Measurements from ENCODE around the gene CLEC17A.
"Not testable (repeated sequence)": the region's sequence is repeated elsewhere in the genome, so short reads cannot be mapped to it uniquely, and the experiment has no call there.

CLEC17A gene

DNA sequence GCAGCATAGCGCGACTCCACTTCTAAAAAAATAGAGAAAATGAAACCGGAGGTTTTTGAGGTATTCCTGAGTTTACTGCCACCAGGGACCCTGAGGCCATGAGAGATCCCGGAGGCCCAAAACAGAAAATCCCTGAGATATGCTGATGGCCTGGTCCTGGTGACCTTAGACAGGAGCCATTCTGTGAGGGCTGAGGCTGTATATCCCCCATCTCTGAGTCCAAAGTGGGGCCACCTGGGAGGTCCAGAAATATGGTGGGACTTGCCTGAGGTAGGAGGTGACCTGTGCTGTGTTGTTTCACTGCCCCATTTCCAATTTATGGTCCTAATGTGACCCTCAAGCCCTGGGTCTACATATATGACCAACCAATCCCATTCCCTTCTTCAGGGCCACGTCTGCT is 1.5 kb downstream of the CLEC17A start:
- not testable (repeated sequence) for DNase-seq

DNA sequence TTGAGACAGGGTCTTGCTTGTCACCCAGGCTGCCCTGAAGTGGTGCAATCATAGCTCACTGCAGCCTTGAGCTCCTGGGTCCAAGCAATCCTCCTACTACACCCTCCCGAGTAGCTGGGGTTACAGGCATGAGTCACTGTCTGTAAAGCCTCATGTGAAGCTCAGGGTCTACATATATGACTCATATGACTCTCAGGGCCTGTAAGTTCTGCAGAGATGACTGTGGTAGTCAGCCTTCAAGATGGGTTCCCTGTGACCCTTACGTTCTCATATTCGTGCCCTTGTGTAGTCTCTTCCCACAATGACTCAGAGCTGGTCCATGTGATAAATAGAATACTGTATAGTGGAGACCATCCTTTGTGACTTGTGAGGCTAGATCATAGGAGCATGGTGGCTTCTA is 2.3 kb downstream of the CLEC17A start:
- DNase-seq: not testable (repeated sequence)

DNA sequence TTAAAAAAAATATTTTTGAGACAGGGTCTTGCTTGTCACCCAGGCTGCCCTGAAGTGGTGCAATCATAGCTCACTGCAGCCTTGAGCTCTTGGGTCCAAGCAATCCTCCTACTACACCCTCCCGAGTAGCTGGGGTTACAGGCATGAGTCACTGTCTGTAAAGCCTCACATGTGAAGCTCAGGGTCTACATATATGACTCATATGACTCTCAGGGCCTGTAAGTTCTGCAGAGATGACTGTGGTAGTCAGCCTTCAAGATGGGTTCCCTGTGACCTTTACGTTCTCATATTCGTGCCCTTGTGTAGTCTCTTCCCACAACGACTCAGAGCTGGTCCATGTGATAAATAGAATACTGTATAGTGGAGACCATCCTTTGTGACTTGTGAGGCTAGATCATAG is 6.5 kb downstream of the CLEC17A start:
- DNase-seq: not testable (repeated sequence)

DNA sequence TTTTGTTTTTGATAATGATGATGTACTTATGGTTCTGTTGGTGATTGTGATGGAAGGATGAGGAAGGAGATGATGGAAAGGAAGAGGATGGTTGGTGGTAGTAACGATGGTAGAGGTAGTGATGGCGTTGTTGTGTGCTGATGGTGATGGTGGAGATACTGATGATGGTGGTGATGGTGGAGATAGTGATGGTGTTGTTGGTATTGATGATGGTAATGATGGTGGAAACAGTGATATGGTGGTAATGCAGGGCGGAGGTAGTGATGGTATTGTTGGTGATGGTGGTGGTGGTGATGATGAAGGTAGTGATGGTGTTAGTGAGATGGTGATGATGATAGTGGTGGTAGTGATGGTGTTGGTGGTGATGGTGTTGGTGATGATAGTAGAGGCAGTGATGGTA is 12.7 kb downstream of the CLEC17A start:
- no peak for DNase-seq

DNA sequence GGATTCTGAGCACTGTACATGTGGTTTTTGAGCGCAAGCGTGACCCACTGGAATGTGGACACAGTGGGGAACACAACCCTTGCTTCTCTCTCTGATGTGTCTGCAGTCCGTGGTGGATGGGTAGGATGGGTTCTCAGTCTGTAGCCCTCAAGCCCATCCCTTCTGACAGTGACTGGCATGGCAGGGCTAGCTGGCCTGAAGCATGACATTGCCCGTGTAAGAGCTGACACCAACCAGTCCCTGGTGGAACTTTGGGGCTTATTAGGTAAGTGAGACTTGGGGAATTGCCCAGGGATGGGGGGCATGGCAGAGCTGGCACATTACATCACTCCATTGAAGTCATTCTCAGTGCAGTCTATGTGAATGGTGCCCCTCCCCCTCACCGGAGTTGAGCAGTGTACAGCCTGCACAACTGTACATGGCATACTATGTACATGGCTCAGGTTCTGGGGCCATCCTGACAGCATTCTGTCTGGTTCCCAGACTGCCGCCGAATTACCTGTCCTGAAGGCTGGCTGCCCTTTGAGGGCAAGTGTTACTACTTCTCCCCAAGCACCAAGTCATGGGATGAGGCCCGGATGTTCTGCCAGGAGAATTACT is 16.8 kb downstream of the CLEC17A start:
- DNase-seq: no peak

DNA sequence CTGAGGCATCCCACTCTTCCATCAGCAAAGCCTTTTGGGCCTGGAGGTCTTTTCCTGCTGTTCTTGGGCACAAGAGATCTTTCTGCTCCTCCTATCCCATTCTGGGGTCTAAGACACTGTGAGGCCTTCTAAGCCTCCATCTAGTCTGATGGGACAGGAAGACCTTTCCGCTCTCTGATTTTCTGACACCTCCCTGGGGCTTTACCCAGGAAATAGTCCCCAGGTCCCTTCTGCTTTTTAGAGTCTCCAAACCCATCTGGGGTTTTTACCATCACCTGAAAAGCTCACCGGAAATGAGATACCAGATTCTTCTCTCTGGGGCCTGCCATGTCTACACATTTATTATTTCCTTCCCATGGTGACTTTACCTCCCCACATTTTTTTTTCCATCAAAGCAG is 21.1 kb downstream of the CLEC17A start:
- no peak for DNase-seq

DNA sequence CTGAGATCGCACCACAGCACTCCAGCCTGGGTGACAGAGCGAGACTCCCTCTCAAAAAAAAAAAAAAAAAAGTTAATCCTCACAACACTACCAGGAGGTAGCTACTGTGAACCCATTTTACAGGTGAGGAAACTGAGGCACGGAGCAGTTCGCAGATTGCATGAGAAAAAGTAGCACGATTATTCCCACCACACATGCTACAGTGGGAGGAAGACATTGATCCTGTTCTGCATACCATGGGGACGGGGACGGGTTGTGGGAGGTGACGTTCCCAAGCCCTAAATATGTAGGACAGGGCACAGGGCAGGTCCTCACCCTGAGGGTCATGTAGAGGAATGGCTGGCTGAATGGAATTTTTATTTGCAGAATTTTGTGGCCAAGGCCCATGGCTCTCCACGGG is 23.7 kb downstream of the CLEC17A start:
- DNase-seq: no peak

DNA sequence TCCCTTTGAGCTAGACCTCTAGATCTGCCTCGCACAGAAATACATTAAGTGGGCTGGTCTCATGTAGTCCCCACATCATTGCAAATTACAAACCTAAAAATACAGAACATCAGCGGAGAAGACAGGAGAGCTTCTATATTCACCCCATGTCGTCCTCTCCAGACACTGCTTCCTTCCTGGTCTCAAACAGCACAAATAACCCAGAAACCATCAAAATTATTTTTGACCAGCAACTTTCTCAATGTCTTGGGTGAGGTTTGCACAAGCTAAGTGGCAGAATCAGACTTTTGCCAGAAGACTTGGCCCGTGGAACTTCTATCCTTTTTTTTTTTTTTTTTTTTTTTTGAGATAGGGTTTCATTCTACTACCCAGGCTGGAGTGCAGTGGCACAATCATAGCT is 28.2 kb downstream of the CLEC17A start:
- DNase-seq: no peak

DNA sequence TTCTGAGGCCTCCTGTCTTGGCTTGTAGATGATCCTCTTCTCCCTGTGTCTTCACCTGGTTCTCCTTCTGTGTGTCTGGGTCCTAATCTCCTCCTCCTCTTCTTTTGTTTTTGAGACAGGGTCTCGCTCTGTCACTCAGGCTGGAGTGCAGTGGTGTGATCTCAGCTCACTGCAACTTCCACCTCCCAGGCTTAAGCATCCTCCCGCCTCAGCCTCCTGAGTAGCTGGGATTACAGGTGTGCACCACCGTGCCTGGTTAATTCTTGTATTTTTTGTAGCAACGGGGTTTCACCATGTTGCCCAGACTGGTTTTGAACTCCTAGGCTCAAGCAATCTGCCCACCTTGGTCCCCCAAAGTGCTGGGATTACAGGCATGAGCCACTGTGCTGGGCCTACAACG is 29.4 kb downstream of the CLEC17A start:
- DNase-seq: not testable (repeated sequence)

DNA sequence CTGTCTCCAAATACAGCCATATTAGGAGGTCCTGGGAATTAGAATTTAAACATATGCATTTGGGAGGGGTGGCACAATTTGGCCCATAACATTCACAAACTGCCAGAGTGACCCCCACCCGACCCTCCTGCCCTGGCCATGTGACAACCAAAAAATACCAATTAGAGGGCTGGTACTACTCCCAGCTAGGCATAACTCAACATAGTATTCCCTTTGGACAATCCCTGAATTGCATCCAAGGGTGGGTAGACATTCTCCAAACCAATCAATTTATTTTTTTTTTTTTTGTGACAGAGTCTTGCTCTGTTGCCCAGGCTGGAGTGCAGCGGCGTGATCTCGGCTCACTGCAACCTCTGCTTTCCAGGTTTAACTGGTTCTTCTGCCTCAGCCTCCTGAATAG is 29.8 kb downstream of the CLEC17A start:
- DNase-seq: no peak

DNA sequence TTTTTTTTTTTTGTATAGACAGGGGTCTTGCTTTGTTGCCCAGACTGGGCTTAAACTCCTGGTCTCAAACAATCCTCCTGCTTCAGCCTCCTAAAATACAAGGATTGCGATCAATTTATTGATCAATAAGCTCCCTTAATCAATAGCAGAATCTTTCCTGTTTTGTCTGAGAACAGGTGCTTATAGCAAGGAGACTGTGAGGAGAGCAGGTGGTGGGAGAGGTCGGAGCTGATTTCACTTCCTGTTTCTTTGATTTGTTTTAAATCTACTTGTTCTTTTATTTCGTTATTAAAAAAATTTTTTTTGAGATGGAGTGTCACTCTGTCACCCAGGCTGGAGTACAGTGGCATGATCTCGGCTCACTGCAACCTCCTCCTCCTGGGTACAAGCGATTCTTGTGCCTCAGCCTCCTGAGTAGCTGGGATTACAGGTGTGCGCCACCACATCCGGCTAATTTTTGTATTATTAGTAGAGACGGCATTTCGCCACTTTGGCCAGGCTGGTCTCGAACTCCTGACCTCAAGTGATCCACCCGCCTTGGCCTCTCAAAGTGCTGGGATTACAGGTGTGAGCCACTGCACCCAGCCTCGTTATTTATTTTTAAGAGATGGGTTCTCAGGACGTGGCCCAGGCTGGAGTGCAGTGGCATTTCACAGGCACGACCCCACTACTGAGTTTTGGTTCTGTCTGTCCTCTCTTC is 30.7 kb downstream of the CLEC17A start:
- DNase-seq: not testable (repeated sequence)

DNA sequence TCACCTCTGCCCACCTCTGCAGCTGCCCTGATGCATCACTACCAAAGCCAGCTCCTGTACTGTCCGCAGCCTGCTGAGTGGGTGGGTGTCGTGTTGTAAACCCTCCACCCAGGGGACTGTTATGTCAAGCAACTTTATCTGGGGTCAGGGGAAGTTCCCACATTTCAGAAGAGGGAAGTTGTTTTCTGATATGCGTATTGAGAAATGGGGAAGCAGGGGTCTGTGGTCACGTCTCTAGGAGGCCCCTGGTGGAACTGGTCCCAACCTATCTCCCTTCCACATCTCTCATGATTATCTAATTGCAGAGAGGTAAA is 31.2 kb downstream of the CLEC17A start:
- DNase-seq: no peak

DNA sequence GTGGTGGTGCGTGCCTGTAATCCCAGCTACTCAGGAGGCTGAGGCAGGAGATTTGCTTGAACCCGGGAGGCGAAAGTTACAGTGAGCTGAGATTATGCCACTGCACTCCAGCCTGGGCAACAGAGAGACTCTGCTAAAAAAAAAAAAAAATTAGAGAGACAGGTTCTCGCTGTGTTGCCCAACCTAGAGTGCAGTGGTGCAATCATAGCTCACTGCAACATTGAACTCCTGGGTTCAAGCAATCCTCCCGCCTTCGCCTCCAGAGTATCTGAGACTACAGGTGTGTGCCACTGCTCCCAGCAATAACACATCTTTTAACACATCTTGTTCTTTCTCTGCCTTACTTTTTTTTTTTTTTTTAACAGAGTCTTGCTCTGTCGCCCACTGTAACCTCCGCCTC is 32.7 kb downstream of the CLEC17A start:
- no peak for DNase-seq

DNA sequence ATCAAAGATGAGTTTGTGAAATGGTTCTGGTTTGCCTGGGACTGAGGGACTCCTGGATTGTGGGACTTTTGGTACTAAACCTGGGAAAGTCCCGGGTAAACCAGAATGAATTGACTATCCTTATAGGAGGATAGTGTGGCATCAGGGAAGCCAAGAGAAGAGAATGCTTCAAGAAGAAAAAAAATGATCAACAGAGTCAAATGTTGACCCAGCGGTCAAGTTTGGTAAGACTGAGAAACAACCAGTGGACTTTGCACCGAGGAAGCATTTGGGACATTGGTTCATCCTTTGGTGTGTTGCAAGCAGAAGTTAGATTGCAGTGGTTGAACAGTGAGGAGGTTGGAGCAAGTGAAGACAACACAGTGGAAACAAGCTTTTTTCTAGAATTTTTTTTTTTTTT is 33.5 kb downstream of the CLEC17A start:
- no peak for DNase-seq

DNA sequence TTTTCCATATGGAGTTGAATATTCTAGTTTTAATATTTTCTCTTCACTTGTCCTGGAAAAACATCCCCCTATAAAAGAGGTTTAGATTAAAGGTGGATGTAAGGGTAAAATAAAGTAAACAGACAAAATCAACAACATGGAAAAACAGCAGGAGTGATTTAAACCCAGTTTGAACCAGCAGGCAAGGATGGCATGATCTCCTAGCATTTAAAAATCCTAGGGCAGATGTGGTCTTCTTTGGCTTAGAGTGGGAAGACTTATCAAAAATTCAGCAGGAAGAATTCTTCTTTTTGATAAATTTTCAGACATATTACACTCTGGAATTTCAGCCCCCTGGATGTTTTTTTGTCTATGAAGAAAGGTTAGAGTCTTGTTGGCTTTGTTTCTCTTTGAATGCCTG is 36.5 kb downstream of the CLEC17A start:
- no peak for DNase-seq

DNA sequence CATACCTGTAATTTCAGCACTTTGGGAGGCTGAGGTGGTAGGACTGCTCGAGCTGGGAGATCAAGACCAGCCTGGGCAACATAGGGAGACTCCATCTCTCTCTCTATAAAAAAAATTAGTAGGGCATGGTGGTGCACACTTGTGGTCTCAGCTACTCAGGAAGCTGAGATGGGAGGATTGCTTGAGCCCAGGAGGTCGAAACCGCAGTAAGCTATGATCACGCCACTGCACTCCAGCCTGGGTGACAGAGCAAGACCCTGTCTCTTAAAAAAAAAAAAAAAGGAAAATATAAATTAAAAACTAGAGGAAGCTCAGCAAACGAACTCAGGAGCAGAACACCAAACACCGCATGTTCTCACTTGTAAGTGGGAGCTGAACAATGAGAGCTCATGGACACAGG is 41.6 kb downstream of the CLEC17A start:
- DNase-seq: not testable (repeated sequence)

DNA sequence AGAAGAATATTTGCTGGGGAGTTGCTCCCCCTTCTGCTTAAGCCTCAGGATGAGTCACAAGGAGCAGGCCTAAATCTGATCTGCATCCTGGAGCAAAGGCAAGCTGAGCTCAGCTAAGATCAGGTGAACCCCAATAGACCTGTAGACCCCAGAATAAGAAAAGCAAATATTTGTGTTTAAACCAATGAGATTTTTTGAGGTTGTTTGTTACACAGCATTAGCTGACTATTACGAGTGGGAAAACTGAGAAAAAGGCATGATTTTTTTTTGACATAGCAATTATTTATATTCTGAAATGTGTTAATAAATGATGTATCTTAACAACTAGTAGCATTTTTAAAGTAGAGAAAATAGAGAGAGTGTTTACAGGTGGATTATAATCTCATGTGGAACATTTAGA is 46.7 kb downstream of the CLEC17A start:
- DNase-seq: no peak

DNA sequence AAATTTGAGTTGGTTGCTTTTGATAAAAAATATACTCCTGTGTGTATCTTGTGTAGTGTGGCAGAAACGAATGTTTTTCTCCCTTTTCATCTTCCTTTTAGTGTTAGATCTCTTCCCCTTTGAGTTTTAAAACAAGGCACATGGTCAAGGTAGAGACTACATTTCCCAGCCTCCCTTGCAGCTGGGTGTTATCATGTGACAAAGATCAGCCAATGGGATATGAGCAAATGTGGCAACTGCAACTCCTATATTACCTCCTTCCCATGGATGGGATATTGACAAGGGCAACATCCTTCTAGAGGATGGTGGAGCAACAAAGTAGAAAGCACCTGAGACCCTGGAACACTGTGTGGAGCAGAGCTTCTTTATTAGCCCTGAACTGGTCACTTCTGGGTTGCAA is 49.4 kb downstream of the CLEC17A start:
- no peak for DNase-seq

DNA sequence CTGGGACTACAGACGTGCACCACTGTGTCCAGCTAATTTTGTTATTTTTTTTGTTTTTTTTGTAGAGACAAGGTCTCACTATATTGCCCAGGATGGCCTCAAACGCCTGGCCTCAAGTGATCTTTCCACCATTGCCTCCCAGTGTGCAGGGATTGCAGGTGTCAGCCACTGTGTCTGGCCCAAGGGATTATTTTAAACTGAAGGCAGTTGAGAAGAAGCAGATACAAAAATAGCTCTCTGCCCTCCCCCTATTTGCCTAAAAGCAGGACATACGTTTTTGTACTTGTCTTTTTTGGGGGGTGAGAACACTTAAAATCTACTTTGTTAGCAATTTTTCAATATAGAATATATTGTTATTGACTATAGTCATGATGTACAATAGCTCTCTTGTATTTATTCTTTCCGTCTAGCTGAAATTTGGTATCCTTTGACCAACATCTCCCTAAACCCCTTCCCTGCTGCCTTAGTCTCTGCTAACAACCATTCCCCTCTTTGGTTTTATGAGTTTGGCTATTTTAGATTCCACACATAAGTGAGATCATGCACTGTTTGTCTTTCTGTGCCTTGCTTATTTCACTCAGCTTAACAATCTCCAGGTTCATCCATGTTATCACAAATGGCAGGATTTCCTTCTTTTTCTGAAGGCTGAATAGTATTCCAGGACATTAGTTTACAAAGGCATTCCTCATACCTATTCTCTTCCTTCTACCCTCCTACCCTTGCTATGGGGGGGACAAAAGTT is 56.8 kb downstream of the CLEC17A start:
- DNase-seq: no peak

DNA sequence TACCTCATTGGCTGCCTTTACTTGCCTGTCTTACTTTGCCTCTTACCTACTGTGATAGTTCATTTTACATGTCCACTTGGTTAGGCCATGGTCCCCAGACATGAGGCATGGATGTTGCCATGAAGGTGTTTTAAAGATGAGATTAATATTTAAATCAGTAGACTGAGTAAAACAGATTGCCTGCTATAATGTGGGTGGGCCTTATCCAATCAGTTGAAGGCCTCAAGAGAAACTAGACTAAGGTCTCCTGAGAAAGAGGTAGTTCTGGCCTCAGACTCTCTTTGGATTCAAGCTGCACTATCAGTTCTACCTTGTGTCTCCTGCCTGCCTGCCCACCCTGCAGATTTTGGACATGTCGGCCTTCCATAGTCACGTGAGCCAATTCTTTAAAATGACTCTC is 65.6 kb downstream of the CLEC17A start:
- no peak for DNase-seq

DNA sequence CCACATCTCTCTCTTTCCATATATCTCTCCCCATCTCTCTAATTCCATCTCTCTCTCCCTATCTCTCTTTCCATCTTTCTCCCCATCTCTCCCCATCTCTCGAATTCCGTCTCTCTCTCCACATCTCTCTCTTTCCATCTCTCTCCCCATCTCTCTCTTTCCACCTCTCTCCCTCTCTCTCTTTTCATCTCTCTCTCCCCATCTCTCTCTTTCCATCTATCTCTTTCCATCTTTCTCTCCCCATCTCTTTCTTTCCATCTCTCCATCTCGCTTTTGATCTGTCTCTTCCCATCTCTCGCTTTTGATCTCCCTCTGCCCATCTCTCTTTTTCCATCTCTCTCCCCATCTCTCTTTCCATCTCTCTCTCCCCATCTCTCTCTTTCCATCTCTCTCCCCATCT is 66.1 kb downstream of the CLEC17A start:
- DNase-seq: no peak

DNA sequence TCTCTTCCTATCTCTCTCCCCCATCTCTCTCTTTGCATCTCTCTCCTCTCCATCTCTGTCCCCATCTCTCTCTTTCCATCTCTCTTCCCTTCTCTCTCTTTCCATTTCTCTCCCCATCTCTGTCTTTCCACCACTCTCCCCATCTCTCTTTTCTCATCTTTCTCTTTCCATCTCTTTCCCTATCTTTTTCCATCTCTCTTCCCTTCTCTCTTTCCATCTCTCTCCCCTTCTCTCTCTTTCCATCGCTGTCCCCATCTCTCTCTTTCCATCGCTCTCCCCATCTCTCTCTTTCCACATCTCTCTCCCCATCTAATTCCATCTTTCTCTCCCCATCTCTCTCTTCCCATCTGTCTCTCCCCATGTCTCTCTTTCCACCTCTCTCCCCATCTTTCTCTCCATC is 67.3 kb downstream of the CLEC17A start:
- DNase-seq: no peak

DNA sequence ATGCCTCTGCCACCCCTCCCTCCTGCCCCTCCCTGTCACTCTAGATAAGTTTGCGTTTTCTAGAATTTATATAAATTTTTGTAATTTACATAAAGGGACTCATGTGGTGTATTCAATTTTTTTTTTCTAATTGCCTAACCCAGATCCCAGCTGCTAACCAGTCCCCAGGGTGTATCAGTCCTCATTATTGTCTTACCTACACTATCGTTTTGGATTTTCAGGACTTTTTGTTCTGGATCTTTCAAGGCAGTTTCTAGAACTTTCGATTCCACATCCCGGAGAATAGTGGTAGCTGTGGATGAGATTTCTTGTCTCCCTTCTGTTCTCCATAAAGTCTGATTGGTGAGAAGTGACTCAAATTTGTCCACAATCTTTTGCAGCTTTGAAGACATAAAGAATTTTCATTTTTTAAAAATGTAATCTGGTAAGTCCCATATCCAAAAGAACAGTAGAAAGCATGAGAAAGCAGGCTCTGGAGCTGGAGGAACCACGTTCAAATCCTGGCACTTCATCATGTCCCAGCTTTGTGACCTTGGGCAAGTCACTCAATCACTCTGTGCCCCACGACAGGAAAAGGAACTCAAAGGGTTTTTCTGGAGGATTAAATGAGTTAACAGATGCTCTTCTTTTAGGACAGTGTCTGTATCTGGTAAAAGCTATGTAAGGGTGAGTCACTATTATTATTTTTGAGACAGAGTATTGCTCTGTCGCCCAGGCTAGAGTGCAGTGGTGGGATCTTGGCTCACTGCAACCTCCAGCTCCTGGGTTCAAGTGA is 72.1 kb downstream of the CLEC17A start:
- no peak for DNase-seq

DNA sequence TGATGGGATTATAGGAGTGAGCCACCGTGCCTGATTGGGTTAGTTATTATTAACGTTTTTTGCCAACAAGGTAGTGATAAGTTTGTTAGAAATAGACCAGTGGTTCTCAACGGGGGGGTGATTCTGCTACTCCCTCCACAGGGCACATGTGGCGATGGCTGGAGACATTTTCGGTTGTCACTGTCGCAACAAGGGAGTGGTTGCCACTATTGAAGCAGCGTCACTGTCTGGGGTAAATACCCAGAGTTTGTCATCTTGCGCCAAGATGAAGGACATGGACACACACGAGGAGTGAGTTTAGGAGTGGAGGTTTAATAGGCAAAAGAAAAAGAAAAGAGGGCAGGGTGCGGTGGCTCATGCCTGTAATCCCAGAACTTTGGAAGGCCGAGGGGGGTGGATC is 72.8 kb downstream of the CLEC17A start:
- DNase-seq: no peak

Data from COR-L47 (cell line).